Measurements from ENCODE around the gene MYDGF.
A peak's percentile ranks its signal among the peaks of the same experiment; 100 is the strongest.

DNA sequence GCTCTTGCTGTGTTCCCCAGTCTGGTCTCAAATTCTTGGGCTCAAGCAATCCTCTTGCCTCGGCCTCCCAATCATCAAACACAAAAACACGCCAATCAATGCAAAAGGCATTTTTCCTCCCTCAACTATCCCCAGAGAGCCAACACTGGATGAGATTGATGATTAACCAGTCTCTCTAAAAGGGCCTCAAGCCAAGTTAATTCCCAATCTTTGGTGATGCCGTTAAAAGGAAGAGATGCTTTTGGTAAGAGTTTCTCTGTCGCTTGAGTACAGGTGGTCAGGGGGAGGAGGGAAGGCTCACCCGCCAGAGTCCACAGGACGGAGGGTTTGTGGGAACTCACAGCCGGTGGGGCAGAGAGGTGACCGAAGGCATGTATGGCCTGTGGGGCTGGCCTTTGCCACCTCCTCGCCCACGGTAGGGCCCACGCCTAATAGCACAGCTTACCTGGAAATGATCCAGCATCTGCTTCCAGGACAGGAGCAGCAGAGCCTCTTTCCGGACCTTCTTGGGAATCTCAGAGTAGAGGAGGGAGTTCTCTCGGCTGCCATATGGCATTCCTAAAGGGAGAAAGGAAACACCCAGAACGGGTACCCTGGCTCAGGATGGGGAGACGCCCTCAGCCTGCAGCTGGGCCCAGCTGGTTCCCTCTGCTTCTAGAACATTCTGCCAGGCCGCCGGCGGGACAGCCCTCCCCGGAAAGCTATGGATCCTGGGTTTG is 35.4 kb upstream of the MYDGF start:
- TF ChIP-seq ZC3H13 (CRISPR knock-in tag; IDR thresholded peaks at IDR 0.05) (no peak), CBFB (CRISPR knock-in tag; IDR thresholded peaks at IDR 0.05) (no peak), SRF (IDR thresholded peaks at IDR 0.05; ENCODE audit: low read depth, low read length) (no peak), DMAP1 (CRISPR knock-in tag; IDR thresholded peaks at IDR 0.05) (peak; percentile 59; the same call in 1 of the 2 replicates), STAG1 (CRISPR knock-in tag; IDR thresholded peaks at IDR 0.05) (0 out of 2 replicates have a peak, but pooled peaks have one; percentile 5), CHD2 (IDR thresholded peaks at IDR 0.05; ENCODE audit: low read depth, low read length) (no peak), PHF8 (CRISPR knock-in tag; IDR thresholded peaks at IDR 0.05) (no peak; the same call in 1 of the 2 replicates)

Data from HepG2 (cell line).